B cell (primary cell): Measurements from ENCODE around the gene TSPAN15.

Experiments
- CTCF ChIP-seq: fragments of 200-600 bp; IDR thresholded peaks from one replicate; pipeline ENCODE4 v1.8.0; 2022; ENCODE audit warnings: antibody characterized with exemption, mild to moderate bottlenecking
- EZH2 ChIP-seq: IDR thresholded peaks from 2 replicates; pipeline ENCODE4 v1.6.1; 2012; ENCODE audit warnings: borderline replicate concordance, low read depth, mild to moderate bottlenecking, moderate library complexity, low read length; ENCODE audit not compliant: insufficient read depth, poor library complexity, severe bottlenecking

GRCh38 chr10:69466689-69467088, 15.4 kb downstream of the TSPAN15 start:
- TF ChIP-seq CTCF (no peak), EZH2 (no peak)
